ENCODE measurements around the gene FAM222A.

DNA sequence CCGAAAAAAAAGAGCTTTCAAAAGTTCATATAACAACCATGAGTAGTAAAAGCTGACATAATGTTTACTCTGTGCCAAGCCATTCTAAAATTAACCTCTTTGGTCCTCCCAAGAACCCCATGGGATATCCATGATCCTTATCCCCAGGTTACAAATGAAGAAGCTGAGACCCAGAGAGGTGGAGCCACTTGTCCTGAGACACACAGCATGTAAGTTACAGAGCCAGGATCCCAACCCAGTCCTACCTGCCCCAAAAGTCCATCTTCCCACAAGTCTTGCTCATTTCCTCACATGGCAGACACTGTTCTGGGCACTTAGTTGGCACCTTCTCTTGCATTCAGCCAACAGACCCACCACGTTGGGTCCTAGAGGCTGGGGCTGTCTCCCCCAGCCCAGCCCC, 82.4 kb downstream of the FAM222A start:
- TF ChIP-seq POLR2A (IDR thresholded peaks at IDR 0.05) = no peak
- no peak for TF ChIP-seq CTCF (IDR thresholded peaks at IDR 0.05)

Measured in uterus (tissue), 2 donors.